GM20431 (cell line): Measurements from ENCODE around the gene MCHR2.

Source experiments
- in situ Hi-C: fragments of 300-500 bp; cut with MseI, MboI; formaldehyde crosslinking; loops from one replicate; pipeline ENCODE4 v1.15.0; 2020; ENCODE audit warnings: low sequenced_read_pairs; ENCODE audit not compliant: unreplicated experiment

Gene MCHR2

DNA sequence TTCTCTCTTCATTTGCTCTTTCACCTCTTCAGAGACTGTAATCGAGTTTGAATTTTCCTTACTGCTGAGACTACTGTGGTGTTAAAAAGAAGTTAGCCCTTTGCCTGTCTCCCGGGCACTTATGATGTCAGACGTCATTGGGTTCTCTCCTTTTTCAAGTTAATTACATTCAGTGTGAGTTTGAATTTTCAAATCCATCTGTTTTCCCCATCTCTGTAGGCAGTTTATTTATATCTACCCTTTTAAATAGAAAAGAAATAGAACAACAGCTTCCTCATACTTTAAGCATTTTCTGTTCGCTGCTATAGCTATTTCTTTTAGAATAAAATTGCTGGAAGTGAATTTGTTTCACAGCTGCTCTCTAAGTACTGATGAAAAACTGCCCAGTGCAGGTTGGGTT, 81.4 kb downstream of the MCHR2 start:
- in situ Hi-C loops = no loop called here

DNA sequence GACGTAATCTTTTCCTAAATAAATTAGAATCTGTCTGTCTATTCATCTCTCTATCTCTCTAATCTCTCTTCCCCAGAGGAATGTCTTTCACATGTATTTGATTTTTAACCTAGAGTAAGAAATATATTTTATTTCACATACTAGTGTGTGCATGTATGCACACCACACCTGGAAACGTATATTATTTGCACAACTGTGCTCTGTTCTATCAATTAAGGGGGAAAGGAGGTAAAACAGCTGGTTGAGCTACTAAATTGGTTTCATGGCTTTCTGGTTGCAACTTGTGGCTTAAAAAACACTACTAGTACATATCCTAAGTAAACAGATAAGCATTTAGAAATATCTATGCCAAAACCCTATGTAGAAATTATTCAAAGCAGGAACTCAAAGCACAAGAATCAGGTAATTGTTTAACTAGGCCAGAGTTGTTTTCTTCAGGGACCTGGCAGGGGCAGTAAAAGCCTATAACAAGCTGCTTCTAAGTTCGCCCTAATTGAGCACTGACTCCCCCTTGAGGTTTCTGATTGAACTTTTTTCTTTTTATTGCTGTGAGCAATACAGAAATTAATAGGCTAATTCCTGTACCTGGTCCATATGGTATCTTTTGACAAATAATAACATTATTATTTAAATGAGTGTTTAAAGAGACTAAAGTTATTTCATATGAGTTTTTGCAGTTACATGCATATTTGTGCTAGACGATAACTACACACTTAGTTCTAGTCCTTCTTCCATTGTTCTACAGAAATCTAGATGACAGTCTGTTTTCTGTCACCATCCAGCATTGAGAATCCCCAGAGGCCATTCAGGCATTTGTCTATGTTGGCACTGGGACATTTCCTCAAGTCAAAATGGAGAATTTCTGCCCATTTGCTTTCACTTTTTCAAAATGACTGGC, 88.6 kb downstream of the MCHR2 start:
- in situ Hi-C loops = no loop called here

DNA sequence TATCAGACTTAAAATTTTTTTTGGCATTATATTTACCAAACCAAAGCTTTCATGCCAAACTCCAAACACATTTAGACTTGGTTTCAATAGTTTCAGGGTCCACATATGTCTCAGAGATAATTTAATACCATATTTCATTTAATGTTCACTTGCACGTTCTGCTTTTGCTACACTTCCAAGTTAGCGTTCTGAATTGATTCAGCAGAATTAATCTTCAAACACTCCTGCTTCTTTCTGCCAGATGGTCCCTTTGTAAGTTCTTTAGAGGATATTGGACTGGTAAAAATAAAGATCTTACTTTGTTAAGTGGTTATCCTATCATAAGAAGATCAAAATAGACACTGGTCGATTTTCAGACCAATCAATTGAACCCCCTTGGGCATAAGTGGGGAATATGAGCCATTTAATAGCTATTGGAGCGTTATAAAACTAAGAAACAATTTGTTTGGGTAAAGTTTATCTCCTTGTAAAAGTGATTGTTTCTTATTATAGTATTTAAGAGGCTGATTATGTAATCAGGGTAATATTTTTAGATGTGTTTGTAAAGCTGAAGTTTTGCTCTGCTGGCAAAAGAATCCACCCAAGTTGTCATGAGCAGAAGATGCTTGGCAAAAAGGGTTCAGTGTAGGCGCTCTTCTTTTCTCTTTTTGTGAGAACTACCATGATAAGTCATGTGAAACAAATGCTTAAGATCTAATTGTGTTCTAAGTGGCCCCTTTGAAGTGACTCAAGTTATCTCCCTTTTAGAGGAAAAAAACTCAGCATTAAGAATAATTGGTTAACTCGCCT, 92.2 kb downstream of the MCHR2 start:
- in situ Hi-C loops = no loop called here

DNA sequence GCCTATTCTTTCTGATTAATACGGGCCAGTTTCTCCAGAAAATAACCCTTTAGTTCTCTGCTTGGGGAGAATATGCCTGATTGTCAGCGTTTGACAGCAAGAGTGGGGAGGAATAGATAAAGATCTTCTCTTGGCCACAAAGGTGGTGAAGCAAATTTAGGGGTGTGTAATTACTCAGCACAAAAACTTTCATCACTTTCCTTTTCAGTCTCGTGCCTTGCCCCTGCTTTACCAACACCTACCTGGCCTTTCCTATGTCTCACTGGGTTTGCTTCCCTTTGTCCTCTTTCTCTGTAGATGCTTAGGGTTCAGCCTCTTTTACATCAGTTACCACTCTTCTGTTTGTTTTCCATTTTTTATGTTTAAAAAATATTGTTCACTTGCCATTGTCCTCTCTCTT, 99.2 kb downstream of the MCHR2 start:
- in situ Hi-C loops = no loop called here

DNA sequence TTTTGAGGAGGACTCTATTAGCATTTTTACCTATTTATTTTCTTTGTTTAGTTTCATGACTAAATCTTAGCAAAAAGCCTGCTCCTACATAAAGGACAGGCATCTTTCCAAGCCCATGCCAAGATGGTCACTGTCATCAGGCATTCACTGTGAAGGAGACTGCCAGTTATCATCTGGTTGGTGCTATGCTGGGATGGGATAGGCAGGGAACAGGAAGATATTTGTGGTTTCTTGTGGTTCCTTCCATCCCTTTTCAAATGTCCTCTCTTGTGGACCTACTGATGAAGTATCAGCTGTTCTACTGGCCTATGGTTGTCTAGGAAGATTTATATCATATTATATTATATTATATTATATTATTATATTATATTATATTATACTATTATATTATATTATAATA, 107.0 kb downstream of the MCHR2 start:
- in situ Hi-C loops = no loop called here

DNA sequence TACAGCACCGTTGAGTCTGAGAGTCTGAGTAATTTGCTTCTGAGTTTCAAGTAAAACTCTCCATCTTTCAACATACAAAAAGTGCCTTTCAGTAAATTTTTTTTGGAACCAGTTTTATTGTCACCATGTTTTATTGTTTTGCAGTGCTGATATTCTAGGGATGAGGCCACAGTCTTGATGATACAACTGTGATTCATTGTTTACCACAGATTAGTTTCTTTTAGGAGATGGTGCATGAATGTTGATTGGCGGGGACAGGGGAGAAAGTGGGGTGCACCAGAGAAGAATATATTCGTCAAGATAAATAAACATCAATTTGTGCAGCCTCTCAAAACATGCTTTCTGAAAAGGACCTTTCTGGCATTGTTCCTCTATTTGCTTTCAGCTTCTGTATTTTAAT, 109.0 kb downstream of the MCHR2 start:
- in situ Hi-C loops = no loop called here

DNA sequence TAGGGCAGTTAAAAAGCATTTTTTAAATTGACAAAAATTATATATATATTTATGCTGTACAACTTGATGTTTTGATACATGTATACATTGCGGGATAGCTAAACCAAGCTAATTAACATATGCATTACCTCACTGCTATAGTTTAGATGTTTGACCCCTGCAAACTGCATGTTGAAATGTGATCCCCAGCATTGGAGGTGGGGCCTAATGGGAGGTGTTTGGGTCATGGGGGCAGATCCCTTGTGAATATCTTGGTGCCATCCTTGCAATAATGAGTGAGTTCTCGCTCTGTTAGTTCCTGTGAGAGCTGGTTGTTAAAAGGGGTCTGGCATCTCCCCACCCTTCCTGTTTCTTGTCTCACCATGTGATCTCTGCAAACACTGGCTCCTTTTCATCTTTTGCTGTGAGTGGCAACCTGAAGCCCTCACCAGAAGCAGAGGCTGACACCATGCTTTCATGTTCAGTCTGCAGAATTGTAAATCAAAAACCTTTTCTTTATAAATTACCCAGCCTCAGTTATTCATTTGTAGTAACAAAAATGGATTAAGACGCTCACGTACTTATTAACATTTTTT, 111.8 kb downstream of the MCHR2 start:
- in situ Hi-C loops = no loop called here

DNA sequence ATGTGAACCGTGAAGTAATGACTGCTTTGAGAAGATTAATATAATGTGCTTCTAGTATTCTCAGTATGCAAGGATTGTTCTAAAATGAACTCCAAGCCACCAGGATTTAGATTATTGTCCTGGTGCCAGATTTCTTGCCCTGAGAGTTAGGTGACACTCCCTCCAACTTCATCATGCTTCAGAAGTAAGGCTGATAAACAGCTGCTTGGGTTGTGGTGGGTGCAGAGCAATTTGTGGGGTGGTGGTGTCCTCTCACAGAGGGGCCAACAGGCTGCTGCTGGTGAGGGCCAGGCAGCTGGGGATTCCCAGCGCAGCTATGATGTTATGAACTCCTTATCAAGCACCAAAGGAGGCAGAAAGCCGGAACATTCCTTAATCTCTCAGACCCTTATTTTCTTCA, 114.6 kb downstream of the MCHR2 start:
- in situ Hi-C loops = no loop called here

DNA sequence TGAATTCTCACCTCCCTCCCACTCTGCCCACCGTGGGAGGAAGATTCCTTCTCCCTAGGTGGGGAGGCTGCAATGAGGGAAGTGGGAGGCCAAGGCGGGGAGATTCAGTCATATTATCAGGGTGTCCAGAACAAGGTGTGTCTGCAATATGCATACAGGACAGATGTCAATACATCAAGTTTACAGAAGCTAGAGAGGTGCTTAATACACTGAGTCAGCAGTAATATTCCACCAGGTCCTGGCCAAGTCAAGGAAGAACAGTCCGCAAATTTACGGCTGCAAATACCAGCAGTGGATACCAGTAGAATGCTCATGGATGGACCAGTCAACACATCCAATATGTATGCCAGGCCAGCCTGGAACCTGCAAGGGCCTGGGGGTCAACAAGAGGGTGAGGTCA, 119.0 kb downstream of the MCHR2 start:
- in situ Hi-C loops = no loop called here

DNA sequence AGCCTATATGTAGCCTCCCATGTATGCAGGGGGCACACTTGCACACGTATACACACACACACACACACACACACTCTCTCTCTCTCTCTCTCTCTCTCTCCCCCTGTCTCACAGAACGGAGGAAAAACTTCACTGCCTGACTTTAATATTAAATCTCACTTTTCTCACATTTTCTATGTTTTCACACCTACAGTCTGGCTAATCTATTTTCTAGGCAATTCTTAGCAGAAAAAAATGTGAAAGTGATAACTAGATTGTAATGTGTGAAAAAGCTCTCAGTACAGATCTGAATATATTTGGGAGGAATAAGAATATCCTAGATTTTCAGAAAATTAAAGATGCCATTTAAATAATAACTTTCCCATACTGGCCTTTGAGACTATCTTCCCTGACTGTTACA, 120.9 kb downstream of the MCHR2 start:
- in situ Hi-C loops = no loop called here

DNA sequence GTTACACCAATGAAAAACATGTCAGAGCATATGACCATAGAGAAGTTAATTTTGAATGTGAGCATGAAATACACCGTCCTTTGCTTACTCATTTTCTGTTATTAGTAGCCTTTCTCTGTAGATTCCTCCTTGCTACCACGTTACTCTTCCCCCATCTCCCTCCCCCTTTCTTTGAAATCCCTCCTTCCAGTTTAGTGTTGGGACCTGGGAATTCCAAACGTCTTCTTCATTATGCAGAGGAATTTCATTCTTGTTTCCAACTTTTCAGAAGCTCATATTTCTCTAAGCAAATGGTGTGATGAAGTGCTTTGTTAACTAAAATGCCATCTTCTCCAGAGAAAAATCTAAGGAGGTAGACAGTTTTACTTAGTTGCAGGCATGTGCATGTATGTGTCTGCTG, 122.4 kb downstream of the MCHR2 start:
- in situ Hi-C loops = no loop called here
